NCI-H2196 (cell line): ENCODE measurements around the gene CDR2L.
"Not testable (repeated sequence)": the region's sequence is repeated elsewhere in the genome, so short reads cannot be mapped to it uniquely, and the experiment has no call there.

Source experiments
- DNase-seq: peaks from one replicate; lab custom pipeline; 2025; ENCODE audit not compliant: unreplicated experiment; lab: John Stamatoyannopoulos, UW

CDR2L gene

DNA sequence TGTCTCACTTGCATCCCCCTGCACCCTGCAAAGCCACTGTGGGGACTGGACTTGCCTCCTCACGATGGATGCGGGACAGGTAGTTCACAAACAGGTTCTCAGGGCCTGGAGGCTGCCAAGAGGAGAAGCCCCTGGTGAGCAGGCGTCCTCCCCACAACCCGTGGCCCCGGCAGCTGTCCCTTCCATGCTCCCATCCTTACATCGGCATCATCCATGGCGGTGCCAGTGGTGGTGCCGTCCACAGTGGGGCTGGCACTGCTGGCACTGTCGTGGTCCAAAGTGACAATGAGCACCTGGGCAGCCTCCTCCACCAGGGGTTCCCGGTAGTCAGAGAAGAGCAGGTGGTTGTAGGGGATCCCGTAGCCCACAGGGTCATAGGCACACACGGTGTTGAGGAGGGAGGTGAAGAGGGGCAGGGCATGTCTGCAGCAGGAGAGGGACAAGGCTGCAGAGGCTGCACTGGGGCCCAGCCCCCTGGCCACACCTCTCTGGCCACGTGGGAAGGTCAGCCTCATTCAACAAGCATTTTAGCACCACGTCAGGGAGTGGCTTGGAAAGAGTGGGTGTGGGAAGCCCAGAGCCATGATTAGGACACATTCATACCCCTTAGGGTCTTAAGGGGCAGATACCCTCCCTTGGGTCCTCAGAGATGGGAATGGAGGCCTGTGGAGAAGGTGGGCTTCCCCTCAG lies 27.5 kb upstream of the CDR2L start:
- DNase-seq: no peak

DNA sequence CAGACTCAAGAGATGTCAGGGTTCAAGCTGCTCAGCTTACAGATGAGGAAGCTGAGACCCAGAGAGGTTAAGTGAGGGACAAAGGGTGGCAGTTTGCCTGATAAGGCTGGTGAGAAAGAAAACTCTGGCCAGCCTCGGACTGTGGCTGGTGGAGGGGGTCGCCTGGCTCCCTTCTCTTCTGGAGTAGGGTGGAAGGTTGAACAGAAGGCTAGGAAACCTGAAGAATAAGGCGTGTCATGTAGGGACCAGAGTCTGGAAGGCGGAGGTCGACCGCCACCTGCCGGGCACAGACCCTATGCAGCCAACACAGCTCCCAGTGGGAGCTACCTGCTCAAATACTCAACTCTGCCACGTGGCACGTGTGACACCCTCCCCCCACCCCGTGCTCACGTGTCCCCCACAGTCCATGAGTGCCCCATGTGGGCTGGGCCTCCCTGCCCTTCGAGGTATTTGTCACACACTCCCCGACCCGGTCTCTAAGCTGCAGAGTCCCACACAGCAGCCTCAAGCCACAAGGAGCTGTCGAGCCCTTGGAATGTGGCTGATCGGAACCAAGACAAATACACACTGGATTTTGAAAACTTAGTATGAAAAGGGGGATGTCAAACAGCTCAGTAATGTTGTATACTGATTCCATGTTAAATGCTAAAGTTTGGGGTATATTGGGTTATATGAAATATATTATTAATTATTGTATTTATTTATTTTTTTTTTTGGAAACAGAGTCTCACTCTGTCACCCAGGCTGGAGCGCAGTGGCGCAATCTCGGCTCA lies 26.7 kb upstream of the CDR2L start:
- DNase-seq: no peak

DNA sequence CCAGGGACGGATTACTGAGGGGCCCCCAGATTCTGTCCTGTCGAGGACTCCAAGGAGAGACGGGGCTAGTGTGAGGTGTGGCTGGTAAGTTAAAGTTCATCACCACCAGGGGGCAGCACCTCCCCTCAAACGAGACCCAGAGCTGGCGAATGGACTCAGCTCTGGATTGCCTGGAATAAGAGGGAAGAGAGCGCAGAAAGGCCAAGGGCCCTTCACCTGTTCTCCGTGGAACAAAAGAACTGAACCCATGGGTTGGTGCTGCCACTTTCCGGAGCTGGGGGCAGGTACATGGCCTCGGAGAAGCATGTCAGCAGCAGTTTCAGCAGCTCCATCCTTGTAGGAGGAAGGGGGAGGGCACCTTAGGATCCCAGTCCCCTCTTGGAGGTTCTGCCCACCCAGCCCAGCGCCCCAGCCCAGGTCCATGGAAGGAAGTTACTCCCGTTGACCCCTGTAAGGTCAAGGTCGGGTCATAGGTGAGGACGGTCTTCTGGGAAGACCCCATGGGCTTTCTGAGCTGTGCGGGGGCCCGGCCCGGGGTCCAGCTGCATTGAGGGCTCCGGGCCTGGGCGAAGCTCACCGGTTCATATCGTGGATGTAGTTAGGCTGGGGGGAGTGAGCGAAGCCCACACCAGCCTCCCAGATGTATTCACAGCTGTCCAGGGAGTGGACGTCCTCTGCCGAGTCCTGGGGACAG lies 25.6 kb upstream of the CDR2L start:
- peak; percentile 90 for DNase-seq

DNA sequence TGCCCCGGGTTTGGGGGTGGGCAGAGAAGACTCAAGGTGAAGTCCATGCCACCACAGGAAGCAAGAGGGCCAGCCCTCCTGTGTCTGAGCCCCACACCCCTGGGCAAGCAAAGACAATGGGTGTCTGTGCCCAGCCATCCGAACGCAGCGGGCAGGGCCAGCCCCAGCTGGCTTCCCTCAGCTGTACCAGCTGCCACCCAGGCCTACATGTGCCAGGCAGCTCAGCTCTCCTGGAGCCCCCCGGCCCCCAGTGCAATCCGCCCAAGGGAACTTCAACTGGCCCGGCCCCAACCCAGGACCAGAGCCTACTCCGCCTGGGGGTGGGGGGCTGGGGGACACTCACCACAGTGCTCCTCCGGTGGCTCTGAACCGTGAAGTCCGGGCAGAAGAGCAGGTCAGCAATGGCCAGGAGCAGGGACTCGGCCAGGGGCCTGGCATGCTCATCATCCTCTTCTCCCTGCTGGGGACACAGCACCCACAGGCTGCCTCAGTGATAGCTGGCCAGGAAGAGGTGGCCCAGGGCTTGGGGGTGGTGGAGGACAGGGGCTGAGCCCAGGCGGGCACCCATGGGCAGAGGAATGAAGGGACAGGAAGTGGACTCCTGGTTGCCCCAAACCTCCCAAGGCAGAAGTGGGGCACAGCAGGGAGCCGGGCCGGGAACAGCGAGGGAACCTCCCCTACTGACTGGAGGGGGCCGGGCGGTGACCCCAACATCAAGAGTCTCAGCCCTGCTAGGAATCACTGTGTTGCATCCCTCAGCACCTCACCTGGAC lies 24.6 kb upstream of the CDR2L start:
- DNase-seq: no peak

DNA sequence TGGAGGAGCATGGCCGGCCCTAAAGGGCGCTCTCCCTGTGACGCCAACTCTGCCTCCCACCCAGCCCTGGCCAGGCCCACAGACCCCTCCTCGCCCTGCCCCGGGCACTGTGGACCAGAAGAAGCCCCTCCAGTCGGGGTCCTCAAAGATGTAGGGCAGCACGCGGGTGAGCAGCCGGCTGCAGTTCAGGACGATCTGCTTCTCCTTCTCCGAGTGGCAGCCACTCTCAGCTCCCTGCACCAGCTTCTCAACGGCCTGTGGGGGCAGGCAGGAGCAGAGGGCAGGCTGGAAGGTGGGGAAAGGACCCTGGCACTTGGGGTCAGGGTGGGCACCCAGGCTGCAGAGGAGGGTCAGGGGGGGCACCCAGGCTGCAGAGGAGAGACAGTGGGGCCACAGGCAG lies 23.8 kb upstream of the CDR2L start:
- no peak for DNase-seq

DNA sequence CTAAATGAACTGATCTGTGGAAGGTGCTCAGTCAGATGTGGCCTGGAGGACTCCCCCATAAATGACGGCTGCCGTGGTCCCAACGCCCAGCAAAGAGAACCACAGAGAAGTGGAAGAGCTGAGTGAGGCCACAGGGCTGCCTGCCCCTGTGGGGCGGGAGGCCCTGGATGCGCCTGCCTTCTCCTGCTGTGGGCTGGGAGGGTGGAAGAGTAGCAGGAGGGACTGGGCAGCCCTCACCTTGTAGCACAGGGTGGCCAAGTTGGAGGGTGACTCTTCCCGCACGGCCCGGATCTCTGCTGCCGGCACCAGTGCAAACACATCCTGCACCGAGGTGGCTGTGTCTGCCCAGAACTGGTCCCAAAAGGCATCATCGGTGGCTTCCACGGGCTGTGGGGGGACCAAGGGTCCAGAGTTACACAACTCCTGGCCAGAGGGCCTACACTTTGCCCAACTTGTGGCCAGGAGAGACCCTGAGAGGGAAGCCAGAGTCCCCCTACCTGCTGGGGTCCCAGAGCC lies 23.1 kb upstream of the CDR2L start:
- DNase-seq: no peak

DNA sequence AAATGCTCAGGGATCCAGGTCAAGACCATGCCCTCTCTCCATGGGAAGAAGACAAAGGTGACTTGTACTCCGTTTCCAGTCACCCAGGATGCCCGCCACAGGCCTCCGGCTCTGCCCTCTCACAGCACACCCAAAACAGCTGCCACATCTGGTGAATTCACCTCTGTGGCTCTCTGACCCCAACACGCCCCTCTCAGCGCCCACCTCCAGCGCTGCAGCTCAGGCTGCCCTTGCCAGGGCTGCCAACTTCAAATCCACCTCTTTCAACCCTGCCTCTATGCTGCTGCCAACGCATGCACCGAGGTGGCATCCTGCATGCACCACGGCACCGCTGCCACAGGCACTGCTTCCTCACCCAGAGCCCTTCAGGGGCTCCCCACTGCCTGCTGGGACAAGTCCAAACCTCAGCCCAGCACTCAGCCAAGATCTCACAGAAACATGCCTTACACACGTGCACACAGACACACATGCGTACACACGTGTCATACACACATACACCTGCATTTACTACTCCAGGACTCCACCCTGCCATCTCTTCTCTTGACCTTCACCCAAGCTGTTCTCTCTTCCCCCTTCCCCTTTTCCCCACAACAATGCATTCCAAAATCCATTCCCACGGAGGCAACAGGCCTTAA lies 22.3 kb upstream of the CDR2L start:
- DNase-seq: no peak

DNA sequence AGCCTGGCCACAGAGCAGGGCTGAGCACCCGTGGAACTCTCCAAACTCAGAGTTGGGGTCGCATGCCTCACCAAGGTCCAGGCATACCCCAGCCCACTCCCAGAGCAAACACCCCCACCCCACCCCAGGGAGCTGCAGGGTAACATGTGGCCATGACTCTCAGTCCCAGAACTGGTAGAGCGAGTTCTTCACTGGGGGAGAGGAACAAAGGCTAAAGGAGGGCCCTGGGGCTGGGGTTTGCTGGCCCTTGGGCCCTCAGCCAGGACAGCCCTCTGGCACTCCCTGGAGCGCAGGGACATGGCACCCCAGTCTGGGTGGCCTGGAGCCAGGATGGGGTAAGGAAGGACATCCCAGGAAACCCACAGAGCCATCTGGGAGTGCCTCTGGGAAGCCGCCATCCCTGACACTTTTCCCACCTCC lies 19.1 kb upstream of the CDR2L start:
- peak; percentile 48 for DNase-seq

DNA sequence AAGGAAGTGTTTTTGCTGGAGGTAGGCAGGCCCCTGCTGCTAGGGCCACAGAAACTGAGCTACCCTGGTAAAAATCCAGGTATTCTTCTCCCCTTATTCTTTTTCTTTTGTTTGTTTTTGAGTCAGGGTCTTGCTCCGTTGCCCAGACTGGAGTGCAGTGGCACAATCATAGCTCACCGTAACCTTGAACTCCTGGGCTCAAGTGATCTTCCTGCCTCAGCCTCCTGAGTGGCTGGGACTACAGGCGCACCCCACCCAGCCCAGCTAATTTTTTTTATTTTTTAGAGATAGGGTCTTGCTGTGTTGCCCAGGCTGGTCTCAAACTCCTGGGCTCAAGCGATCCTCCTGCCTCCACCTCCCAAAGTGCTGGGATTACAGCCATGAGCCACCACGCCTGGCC lies 17.9 kb upstream of the CDR2L start:
- not testable (repeated sequence) for DNase-seq

DNA sequence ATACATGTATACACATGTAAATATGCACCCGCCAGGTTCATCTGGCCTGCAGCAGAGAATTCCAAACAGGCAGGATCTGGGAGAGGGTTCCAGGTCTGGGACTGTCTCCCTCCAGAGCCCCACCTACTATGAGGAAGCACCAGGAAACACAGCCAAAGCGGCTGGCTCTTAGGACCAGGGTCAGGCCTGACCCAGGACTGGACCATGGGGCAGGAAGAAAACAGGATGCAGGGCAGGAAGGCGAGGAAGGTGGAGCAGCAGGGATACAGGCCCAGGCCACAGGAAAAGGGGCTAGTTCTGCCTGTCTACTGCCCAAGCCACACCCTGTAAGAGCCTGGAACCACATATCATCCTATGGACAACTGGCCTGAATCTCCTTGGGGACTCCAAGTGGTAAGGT lies 17.0 kb upstream of the CDR2L start:
- DNase-seq: no peak

DNA sequence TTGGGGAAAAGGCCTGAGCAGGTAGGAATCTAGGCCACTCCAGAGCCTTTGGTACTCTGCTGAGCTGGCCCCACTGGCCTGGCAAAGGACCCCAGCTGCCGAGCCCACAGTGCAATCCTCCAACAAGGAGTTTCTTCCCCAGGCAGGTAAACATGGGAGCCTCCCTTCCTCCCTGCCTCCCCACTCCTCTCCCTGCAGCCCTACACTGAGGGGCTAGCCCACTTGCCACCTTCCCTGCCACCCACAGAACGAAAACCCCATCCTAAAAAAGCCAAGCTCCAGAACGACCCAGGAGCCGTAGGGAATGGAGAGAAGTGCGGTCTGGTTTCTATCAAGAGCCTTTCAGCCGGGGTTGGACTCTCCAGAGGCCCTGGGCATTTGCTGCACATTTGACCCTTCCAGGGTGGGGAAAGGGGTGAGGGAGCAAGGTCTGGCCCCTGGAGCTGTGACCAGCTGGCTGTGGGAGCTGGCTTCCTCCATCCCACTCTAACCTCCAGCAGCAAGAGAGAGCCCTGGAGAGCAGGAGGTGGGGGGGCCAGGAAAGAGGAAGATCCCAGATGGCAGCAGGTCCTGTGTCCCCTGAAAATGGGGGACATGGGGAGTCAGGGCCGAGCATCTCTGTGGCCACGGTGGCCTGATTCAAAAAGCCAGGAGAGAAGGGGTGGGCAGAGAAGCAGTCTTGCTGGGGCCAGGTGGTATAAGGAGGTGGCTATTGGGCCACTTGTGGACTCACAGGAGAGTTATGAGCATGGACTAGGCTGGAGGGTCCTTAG lies 16.2 kb upstream of the CDR2L start:
- no peak for DNase-seq

DNA sequence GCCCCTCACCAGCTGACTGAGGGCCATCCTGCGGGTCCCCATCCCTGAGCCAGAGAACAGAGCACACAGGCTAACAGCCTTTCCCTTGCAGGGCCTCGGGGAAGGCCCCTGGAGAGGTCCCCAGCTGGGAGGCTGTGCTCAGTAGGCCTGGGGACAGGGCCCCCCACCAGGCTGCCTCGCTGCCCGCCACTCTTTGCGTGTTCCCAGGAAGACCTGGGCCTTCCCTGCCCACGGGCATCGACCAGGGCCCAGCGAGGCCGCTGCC lies 15.7 kb upstream of the CDR2L start:
- no peak for DNase-seq

DNA sequence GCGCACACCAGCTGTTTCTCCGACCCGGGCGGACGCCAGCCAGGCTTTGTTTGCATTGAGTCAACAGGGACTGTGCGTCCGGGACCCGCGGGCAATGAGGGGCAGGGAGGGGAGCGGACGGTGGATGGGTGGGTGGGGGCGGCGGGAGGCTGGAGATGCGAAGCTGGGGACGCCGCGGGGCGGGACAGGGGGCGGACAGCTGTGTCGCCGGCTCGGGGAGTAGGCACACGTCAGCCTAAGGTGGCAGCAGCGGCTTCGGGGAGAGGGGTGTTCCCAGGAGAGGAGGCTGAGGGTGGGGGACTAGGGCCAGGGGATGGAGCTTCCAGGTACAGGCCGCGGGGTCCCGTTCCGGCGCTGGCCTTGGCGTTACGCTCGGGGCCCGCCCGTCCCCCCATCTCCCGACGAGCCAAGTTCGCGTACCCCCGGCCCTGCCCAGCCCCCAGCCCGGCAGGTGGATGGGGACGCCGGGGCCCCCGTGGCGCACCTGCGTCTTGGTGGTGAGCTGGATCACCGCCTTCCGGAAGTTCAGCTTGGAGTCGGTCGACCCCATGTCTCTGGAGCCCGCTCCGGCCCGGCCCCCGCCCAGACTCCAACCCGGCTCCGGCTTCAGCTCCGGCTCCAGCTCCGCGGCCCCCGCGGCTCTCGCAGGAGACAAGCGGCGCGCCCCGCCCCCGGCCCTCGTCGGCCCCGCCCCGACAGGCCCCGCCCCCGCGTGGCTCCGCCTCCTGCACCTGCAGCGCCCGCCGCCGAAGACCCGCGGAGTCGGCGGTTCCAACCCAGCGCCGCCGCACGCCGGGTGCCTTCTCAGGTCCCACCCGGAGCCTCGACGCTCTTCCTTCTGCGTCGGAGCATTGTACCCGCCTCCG lies 15.1 kb upstream of the CDR2L start, which contains the start of gene HID1:
Gene HID1, minus strand, starts transcription at position 653 of the 866 bp plus-strand sequence. Its CDS starts 103 bp downstream, at position 550.
- DNase-seq: peak; percentile 77

DNA sequence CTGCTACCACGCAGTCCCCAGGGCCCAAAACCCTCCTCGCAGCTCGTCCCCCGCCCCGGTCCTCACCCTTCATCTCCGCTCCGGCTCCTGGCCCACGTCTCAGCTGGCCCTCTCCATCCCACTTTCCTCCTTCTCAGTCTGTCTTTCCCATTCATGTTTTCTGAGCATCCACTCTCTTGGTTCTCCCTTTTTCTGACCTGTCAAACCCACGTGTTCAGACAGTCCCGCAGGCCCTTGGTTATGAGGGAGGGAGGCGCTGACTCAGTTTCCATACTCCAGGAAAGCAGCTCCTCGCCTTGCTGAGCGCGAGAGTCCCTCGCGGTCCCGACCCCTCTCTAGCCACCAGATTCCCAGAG lies 14.5 kb upstream of the CDR2L start:
- no peak for DNase-seq

DNA sequence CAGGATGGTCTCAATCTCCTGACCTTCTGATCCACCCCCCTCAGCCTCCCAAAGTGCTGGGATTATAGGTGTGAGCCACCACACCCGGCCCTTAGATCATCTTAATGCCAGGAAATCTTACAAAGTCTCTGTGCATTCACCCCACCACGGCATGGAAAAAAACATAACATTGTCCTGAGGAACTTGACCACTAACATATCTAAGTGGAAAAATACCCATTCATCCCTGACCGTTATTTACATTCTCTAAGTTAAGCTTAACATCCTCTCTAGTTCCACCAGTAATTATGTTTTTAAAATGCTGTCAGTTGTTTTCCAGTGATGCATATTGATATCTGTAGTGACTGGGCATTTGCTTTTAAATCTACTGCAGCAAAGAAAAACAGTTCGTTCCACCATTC lies 11.5 kb upstream of the CDR2L start:
- DNase-seq: no peak

DNA sequence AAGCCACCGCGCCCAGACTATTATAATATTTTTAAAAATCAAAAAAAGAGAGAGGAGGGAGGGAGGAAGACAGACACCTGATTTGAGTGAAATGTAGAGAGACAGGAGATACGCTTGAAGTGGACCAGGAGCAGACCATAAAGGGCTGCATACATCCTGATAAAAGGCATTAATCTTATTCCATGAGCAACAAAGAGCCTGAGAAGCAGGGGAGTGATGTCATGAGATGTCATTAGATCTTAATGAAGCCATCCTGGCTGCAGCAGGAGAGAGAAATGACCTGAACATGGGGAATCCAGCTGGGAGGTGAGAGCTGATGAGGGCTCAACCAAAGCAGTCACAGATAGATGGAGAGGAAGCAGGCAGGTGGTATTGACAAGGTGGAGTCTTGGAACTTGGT lies 9.6 kb upstream of the CDR2L start:
- no peak for DNase-seq

DNA sequence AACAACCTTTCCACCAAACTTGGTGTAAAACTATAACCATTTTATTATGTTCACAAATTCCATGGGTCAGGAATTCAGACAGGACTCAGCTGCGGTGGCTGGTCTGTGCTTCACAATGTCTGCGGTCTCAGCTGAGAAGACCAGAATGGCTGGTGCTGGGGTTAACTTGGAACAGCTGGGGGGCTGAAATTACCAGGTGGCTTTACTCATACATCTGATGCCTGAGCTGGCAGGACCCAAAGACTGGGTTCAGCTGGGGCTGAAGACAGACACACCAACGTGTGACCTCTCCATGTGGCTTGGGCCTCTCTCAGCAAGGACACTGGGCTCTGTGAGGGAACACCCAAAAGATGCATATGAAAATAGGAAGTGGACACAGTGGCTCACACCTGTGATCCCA lies 9.2 kb upstream of the CDR2L start:
- DNase-seq: no peak

DNA sequence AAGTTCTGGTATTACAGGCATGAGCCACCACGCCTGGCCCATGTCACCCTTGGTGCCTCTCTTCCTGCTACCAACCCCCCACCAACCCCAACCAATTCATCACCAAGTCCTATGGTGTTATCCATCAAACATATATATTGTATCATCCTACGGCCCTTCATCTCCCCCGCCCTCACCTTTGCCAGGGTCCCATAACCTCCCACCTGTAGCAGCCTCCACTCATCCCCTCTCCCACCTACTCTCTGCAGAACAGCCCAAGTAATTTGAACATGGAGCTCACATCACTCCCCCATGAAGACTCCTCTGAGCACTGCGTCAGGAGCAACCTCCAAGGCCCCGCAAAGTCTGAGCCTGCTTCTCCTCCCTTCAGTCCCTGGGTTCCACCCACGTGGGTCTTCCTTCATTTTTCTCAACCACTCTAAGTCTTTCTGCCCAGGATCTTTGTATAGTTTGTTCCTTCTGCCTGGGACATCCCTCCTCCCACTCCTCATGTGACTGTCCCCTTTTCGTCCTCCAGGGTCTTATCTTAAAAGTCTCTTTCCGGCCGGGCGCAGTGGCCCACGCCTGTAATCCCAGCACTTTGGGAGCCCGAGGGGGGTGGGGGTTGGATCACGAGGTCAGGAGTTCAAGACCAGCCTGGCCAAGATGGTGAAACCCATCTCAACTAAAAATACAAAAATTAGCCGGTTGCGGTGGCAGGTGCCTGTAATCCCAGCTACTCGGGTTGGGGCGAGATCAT lies 7.9 kb upstream of the CDR2L start:
- no peak for DNase-seq
